Mononuclear cell (primary cell): ENCODE measurements around the gene CSK. TPM values are rescaled to one million over a fixed set of nuclear protein-coding genes. Genes with fewer than 3 reads are reported as not detected.
"Not testable (repeated sequence)": the region's sequence is repeated elsewhere in the genome, so short reads cannot be mapped to it uniquely, and the experiment has no call there.

Experiments used
- H3K27me3 ChIP-seq: 2 replicates; pipeline ENCODE4 v1.6.0; 2011; ENCODE audit warnings: low read length, control low read depth; ENCODE audit not compliant: insufficient read depth
- H3K4me1 ChIP-seq: 2 replicates; pipeline ENCODE4 v1.5.1; 2011; ENCODE audit warnings: mild to moderate bottlenecking, low read length, control low read depth; ENCODE audit not compliant: insufficient read depth
- H3K4me3 ChIP-seq: 2 replicates; pipeline ENCODE4 v1.5.1; 2011; ENCODE audit warnings: mild to moderate bottlenecking, low read length, moderate library complexity
- H3K9me3 ChIP-seq: 2 replicates; pipeline ENCODE4 v1.5.1; 2011; ENCODE audit warnings: low read depth, mild to moderate bottlenecking, control low read depth, low read length
- total RNA-seq: library from RNA; depleted of rRNA; stranded (reverse); fragments of >200 nt; gene quantifications from one replicate; pipeline ENCODE4 v1.2.3, GENCODE V29; 2012

CSK gene
- total RNA-seq, result 84.8 TPM

DNA sequence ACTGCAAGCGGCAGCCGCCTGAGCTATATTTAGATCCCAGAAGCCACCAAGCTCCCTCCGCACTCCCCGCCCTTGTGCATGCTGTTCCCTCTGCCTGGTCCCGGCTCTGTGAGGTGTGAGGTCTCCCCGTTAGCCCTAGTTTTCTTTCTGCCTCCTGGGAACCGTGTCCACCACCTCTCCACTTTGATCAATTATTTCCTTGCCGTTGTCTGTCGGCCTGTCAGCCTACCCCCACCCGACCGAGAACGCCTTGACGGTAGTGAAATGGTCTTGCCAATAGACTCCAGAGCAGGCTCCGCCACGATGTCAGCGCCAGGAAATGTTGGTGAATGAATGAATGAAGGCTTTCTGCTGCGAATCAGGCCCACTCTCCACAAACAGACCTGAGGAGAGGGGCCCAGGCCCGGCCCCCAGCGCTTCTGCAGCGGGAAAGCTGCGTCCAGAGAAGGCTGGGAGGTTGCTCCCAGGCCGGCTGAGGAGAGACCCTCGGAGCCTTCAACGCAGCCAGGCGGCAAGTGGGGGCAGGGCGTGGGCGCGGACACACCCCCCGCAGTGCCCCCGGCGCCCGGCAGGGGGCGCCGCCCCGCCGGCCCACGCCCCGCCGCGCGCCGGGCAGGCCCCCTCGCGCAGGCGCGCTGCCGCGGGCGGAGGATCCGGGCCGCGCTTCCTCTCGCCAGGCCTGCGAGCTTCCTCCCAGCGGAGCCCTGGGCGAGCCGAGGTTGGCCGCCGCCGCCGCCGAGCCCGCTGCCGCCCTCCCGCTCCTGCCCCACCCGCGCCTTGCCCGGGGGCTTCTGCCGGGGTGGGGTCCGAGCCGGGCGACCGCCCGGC, at the start of gene CSK:
Gene CSK, plus strand, starts transcription at position 650 of the 828 bp plus-strand sequence. CDS start 16,218 bp downstream, outside the sequence.
- peak within 1 kb of the TSS; percentile 98 for H3K4me3 ChIP-seq
- peaks cover 89% of the 10 kb centered on the region for H3K4me1 ChIP-seq
- no peaks in the 10 kb centered on the region for H3K9me3 ChIP-seq
- no peaks in the 10 kb centered on the region for H3K27me3 ChIP-seq

DNA sequence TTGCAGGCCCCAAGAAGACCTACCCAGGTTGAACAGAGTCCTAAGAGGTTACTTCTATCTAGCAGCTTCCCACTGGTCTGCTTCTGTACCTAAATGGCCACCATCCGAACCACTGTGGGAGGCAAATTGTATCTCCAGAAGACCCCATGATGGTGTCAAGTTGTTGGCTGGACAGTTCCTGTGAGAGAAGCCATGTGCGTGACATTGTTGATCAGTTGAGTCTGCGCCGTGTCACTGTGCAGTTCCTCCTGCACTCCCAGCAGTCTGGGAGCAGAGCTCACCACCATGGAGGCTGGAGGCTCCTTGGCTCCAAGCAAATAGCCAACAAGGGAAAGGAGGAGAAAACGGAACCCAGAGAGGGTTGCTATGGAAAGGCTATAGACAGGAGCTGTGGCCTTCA, 49.0 kb upstream of the CSK start:
- no peak overlapping the region for H3K4me3 ChIP-seq
- peaks cover 2% of the 10 kb centered on the region for H3K27me3 ChIP-seq
- no peaks in the 10 kb centered on the region for H3K4me1 ChIP-seq
- no peaks in the 10 kb centered on the region for H3K9me3 ChIP-seq

DNA sequence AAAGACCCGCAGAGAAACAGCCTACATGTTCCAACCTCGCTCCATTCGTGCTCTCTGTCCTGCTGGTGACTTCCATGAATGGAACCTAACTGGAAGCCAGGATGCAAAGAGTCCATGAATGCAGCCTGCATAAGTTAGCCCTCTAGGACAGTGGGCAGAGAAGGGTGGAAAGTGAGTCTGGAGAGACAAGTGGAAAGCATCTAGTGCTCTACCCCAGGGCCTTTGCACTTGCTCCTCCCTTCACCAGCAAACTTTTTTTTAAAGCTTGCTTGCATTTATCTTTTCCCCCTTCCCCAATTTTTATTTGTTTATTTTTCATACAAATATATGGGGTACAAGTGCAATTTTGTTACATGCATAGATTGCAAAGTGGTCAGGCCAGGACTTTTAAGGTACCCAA, 48.6 kb upstream of the CSK start:
- Histone ChIP-seq H3K4me1 (no peaks in the 10 kb centered on the region), H3K27me3 (no peaks in the 10 kb centered on the region), H3K4me3 (no peak overlapping the region), H3K9me3 (no peaks in the 10 kb centered on the region)

DNA sequence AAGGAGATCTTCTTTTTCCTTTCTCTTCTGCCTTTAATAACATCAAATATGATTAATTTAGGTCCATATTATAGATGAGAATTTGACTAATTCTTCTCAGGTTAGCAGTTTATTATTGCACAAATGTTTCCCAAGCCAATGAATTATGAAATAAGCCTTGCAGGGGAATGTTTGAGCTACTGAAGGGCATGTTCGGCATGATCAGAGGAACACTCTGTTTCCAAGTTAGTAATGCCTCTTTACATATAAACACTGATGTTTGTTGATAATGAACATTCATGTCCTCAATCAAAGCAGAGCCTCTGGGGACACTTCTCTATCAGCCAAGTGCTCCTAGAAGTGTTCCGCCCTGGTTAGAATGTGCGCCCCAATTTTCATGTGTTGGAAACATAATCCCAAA, 46.6 kb upstream of the CSK start:
- H3K4me1 ChIP-seq, result no peaks in the 10 kb centered on the region
- H3K9me3 ChIP-seq, result no peaks in the 10 kb centered on the region
- H3K27me3 ChIP-seq, result no peaks in the 10 kb centered on the region
- H3K4me3 ChIP-seq, result no peak overlapping the region

DNA sequence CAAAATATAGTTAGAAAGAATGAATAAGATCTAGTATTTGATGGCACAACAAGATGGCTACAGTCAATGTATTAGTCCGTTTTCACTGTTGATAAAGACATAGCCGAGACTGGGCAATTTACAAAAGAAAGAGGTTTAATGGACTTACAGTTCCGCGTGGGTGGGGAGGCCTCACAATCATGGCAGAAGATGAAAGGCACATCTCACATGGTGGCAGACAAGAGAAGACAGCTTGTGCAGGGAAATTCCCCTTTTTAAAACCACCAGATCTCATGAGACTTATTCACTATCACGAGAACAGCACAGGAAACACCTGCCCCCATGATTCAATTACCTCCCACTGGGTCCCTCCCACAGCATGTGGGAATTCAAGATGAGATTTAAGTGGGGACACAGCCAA, 43.6 kb upstream of the CSK start:
- H3K4me1 ChIP-seq, H3K4me3 ChIP-seq, H3K27me3 ChIP-seq, H3K9me3 ChIP-seq: not testable (repeated sequence)

DNA sequence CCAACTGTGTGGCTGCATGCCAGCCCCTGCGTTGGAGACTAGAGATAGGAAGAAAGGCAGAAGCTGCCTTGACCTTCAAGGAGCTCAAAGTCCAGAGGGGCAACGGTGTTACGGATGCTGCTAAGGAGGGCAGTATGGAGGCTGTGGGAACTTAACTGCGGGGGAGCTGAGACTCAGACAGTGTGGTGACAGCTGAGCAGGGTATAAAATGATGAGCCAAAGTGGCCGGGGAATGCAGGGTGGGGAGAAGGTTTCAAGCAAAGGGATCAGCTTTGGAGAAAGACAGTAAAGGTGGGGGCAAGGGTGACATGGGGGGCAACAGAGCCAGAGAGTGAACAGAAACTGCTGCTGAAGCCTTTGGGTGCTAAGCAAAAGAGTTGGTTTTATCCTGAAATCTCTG, 39.5 kb upstream of the CSK start:
- Histone ChIP-seq H3K4me3 (no peak overlapping the region), H3K9me3 (no peaks in the 10 kb centered on the region), H3K27me3 (no peaks in the 10 kb centered on the region), H3K4me1 (no peaks in the 10 kb centered on the region)

DNA sequence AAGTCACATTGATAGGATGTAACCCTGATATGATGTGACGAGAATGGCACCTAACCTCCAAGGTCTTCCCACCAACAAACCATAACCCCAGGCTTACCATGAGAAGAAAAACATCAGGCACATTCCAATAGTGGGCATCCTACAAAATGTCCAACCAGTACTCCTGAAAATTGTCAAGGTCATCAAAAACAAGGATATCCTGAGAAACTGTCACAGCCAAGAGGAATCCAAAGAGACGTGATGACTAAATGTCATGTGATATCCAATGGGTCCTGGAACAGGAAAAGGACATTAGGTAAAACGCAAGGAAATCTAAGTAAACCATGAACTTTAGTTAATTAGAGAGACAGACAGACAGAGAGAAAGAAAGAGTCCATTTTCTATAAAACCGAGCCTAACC, 35.5 kb upstream of the CSK start:
- Histone ChIP-seq H3K9me3 (no peaks in the 10 kb centered on the region), H3K4me1 (no peaks in the 10 kb centered on the region), H3K27me3 (no peaks in the 10 kb centered on the region), H3K4me3 (no peak overlapping the region)

DNA sequence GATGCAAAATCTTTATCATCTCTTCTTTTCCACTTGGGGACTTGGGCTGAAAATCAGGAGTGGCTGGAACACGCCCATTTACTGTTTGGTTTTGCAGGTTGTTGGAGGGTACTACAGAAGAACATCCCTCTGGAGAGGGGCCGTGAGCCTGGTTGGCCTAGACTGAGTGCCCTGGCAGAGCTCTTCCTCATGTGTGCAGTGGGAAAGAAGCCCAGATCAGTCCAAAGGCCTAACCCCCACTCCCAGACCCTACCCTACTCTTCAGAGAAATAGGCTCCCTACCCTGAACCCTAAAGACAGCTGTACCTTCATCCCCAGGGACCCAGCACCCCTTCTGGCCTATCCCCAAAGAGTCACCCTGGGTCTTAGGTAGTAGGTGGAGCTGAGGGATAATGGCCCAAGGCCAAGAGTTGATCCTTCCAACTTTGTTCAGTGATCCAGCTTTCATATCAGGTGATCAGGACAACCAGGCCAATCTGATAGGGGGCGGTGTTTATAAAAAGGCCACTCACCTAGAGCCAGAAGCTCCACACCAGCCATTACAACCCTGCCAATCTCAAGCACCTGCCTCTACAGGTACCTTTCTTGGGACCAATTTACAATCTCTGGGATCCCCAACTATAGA, 33.4 kb upstream of the CSK start, which contains the start of gene CYP1A2:
Gene CYP1A2, plus strand, starts transcription at position 524 of the 625 bp plus-strand sequence. CDS start 894 bp downstream, outside the sequence.
- Histone ChIP-seq H3K9me3 (no peaks in the 10 kb centered on the region), H3K4me1 (no peaks in the 10 kb centered on the region), H3K4me3 (no peak within 1 kb of the TSS), H3K27me3 (no peaks in the 10 kb centered on the region)

DNA sequence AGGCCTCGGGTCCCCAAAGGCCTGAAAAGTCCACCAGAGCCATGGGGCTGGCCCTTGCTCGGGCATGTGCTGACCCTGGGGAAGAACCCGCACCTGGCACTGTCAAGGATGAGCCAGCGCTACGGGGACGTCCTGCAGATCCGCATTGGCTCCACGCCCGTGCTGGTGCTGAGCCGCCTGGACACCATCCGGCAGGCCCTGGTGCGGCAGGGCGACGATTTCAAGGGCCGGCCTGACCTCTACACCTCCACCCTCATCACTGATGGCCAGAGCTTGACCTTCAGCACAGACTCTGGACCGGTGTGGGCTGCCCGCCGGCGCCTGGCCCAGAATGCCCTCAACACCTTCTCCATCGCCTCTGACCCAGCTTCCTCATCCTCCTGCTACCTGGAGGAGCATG, 32.0 kb upstream of the CSK start:
- H3K9me3 ChIP-seq, result no peaks in the 10 kb centered on the region
- no peaks in the 10 kb centered on the region for H3K4me1 ChIP-seq
- H3K4me3 ChIP-seq, result no peak overlapping the region

DNA sequence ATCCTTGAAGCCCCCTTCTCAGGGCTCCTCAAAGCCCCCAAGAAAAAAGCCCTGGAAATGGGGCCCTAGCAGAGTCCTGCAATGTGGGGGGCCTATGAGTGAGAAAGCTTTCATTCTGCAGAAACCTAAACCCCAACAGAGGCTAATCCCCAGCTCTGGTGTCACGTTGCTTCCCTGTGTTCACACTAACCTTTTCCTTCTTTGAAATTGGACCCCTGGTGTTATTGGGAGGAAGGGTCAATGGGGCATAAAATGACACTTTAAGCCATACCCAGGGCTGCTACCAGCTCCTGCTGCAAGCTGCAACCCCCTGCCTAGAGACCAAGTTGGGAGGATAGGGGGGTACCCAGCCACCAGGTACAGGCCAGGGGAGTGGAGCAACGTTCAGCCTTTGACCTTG, 31.1 kb upstream of the CSK start:
- Histone ChIP-seq H3K4me1 (no peaks in the 10 kb centered on the region), H3K4me3 (no peak overlapping the region), H3K27me3 (no peaks in the 10 kb centered on the region), H3K9me3 (no peaks in the 10 kb centered on the region)

More for the DNA sequence above, 32.0 kb upstream of the CSK start:
- no peaks in the 10 kb centered on the region for H3K27me3 ChIP-seq

DNA sequence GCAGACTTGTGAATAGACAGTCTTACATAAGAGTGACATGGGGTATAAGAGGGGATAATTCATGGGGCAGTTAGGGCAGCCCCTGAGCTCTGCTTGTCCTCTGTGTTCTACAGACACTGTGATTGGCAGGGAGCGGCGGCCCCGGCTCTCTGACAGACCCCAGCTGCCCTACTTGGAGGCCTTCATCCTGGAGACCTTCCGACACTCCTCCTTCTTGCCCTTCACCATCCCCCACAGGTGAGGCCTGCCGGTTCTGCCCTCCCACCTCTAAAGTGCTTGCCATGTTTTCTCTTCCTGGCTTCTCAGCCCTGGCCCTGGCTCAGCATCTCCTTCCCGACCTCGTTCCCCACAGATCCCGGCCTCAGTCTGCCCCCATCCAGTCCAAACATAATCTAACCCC, 29.9 kb upstream of the CSK start:
- Histone ChIP-seq H3K27me3 (no peaks in the 10 kb centered on the region), H3K4me1 (no peaks in the 10 kb centered on the region)

DNA sequence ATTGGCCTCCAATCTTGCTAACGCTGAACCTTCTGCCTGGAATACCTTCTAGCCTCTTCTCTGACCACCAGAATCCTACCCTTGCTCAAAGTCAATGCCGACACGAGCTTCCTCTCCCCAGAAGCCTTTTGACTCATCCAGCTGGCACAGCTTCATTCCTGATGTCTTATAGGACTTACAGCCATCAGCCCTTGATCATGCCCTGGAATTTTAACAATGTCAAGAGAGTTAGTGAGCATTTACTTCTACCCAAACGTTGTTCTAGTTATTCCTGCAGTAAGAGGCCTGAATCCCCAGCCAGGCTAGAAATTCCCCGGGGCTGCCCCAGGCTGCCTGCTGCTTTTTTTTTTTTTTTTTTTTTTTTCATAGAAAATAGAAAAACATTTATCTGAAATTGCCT, 29.3 kb upstream of the CSK start:
- H3K27me3 ChIP-seq, result no peaks in the 10 kb centered on the region
- H3K4me3 ChIP-seq, result no peak overlapping the region
- H3K9me3 ChIP-seq, result no peaks in the 10 kb centered on the region
- H3K4me1 ChIP-seq, result no peaks in the 10 kb centered on the region

More for the DNA sequence above, 29.9 kb upstream of the CSK start:
- no peak overlapping the region for H3K4me3 ChIP-seq
- H3K9me3 ChIP-seq, result no peaks in the 10 kb centered on the region

DNA sequence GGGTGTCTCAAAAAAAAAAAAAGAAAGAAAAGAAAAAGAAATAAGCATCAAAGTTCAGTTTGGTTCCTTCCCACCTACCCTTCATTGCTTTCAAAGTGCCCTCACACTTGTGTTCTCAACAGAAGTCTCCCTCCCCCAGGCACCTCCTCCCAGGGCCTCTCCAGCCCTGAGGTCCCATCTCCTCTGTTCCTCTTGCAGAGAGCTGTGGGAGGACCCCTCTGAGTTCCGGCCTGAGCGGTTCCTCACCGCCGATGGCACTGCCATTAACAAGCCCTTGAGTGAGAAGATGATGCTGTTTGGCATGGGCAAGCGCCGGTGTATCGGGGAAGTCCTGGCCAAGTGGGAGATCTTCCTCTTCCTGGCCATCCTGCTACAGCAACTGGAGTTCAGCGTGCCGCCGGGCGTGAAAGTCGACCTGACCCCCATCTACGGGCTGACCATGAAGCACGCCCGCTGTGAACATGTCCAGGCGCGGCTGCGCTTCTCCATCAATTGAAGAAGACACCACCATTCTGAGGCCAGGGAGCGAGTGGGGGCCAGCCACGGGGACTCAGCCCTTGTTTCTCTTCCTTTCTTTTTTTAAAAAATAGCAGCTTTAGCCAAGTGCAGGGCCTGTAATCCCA, 27.2 kb upstream of the CSK start:
- Histone ChIP-seq H3K4me1 (no peaks in the 10 kb centered on the region), H3K4me3 (no peak overlapping the region), H3K9me3 (no peaks in the 10 kb centered on the region), H3K27me3 (no peaks in the 10 kb centered on the region)

DNA sequence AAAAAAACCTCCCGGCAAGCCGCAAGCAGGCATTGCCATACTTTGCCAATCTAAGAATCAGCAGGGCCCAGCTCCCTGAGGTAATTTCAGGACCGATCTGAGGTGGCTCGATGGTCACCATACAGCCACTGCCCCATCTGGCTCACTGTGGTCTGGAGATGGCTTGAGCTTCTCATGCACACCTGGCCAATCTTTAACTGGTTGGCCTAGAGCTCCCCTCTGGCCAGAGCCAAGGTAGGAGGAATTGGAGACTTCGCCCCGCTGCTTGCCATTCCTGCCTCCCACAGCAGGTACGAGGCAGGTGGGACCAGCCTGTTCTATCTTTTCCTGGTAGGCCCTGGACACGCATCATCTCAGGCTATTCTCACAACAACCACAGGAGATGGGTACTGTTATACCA, 23.1 kb upstream of the CSK start:
- no peaks in the 10 kb centered on the region for H3K4me1 ChIP-seq
- no peaks in the 10 kb centered on the region for H3K27me3 ChIP-seq
- no peak overlapping the region for H3K4me3 ChIP-seq
- H3K9me3 ChIP-seq, result no peaks in the 10 kb centered on the region

DNA sequence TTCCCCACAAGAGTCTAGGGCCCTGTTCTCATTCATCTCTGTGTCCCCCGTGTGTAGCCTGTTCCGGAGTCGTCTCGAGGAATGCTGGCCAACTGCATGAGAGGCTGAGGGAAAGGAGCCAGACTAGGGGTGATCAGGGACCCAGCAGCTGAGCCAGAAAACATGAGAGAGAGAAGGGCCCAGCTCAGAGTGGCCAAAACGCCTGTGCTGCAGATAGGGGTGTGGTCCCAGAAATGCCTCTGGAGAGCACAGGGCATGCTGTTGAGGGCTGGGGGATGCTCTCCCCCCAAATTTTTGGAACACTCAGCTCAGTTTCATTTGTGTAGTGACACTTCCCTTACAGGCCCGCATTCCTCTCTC, 19.1 kb upstream of the CSK start:
- no peaks in the 10 kb centered on the region for H3K9me3 ChIP-seq
- no peaks in the 10 kb centered on the region for H3K27me3 ChIP-seq
- H3K4me3 ChIP-seq, result no peak overlapping the region
- no peaks in the 10 kb centered on the region for H3K4me1 ChIP-seq
